ENCODE data around the gene PIP5KL1. TPM values are rescaled to one million over a fixed set of nuclear protein-coding genes. Genes with fewer than 3 reads are reported as not detected.
A peak's percentile ranks its signal among the peaks of the same experiment; 100 is the strongest.

The PIP5KL1 gene
- total RNA-seq, 1 experiment from 2014 or later, result 16.8 TPM

DNA sequence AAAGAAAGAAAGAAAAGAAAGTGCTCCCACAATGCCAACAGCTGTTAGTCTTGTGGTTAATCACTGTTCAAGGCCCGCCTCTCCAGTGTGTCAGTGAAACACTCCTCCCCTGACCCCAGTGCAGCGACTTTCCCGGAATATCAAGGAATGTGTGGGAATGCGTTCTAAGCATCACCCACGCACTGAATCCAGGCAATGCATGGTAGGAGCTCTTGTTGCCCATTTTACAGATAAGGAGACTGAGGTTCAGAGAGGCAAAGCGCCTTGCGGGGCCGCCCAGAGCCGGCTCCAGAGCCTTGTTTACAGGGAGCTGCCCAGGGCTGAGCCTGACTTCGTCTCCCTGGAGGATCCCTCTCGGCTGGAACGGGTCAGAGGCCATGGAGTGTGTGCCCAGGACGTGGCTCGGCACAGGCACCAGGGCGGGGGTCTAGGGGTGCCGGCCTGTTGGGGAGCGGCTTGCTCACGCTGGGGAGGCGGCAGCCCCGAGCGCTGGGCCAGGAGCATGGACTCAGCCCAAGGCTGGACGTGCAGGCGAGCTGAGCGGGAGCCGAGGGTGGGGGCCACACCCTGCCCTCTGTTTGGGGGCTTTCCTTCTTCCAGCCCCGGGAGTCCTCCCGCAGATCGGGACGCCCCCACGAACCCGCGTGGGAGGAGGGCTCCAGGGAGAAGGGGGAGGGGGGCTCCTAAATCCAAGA, 32.0 kb downstream of the PIP5KL1 start (continued):
- TF ChIP-seq, protein P1, sequence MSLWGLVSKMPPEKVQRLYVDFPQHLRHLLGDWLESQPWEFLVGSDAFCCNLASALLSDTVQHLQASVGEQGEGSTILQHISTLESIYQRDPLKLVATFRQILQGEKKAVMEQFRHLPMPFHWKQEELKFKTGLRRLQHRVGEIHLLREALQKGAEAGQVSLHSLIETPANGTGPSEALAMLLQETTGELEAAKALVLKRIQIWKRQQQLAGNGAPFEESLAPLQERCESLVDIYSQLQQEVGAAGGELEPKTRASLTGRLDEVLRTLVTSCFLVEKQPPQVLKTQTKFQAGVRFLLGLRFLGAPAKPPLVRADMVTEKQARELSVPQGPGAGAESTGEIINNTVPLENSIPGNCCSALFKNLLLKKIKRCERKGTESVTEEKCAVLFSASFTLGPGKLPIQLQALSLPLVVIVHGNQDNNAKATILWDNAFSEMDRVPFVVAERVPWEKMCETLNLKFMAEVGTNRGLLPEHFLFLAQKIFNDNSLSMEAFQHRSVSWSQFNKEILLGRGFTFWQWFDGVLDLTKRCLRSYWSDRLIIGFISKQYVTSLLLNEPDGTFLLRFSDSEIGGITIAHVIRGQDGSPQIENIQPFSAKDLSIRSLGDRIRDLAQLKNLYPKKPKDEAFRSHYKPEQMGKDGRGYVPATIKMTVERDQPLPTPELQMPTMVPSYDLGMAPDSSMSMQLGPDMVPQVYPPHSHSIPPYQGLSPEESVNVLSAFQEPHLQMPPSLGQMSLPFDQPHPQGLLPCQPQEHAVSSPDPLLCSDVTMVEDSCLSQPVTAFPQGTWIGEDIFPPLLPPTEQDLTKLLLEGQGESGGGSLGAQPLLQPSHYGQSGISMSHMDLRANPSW (CRISPR knock-in tag; conservative IDR thresholded peaks at IDR 0.05; ENCODE audit: low read depth), result no peak
- TF ChIP-seq IRF2 (CRISPR knock-in tag; IDR thresholded peaks at IDR 0.05; ENCODE audit: borderline replicate concordance, low read depth) (no peak), MYBL2 (CRISPR knock-in tag; IDR thresholded peaks at IDR 0.05) (no peak), TCF7 (CRISPR knock-in tag; IDR thresholded peaks at IDR 0.05; ENCODE audit: low read depth) (0 out of 2 replicates have a peak, but pooled peaks have one; percentile 42), SOX15 (CRISPR knock-in tag; IDR thresholded peaks at IDR 0.05) (no peak), SP1 (CRISPR knock-in tag; conservative IDR thresholded peaks at IDR 0.05) (no peak), ZNF138 (CRISPR knock-in tag; conservative IDR thresholded peaks at IDR 0.05) (no peak), HMGA2 (CRISPR knock-in tag; IDR thresholded peaks at IDR 0.05) (no peak), CREB1 (CRISPR knock-in tag; IDR thresholded peaks at IDR 0.05) (no peak), TEAD1 (CRISPR knock-in tag; IDR thresholded peaks at IDR 0.05) (no peak), ZNF121 (CRISPR knock-in tag; IDR thresholded peaks at IDR 0.05) (no peak), FOXP1 (CRISPR knock-in tag; IDR thresholded peaks at IDR 0.05; ENCODE audit: borderline replicate concordance) (no peak), FOXK1 (CRISPR knock-in tag; IDR thresholded peaks at IDR 0.05) (no peak), ZBTB21 (CRISPR knock-in tag; IDR thresholded peaks at IDR 0.05; ENCODE audit: borderline replicate concordance) (no peak)
- TF ChIP-seq, protein P2, sequence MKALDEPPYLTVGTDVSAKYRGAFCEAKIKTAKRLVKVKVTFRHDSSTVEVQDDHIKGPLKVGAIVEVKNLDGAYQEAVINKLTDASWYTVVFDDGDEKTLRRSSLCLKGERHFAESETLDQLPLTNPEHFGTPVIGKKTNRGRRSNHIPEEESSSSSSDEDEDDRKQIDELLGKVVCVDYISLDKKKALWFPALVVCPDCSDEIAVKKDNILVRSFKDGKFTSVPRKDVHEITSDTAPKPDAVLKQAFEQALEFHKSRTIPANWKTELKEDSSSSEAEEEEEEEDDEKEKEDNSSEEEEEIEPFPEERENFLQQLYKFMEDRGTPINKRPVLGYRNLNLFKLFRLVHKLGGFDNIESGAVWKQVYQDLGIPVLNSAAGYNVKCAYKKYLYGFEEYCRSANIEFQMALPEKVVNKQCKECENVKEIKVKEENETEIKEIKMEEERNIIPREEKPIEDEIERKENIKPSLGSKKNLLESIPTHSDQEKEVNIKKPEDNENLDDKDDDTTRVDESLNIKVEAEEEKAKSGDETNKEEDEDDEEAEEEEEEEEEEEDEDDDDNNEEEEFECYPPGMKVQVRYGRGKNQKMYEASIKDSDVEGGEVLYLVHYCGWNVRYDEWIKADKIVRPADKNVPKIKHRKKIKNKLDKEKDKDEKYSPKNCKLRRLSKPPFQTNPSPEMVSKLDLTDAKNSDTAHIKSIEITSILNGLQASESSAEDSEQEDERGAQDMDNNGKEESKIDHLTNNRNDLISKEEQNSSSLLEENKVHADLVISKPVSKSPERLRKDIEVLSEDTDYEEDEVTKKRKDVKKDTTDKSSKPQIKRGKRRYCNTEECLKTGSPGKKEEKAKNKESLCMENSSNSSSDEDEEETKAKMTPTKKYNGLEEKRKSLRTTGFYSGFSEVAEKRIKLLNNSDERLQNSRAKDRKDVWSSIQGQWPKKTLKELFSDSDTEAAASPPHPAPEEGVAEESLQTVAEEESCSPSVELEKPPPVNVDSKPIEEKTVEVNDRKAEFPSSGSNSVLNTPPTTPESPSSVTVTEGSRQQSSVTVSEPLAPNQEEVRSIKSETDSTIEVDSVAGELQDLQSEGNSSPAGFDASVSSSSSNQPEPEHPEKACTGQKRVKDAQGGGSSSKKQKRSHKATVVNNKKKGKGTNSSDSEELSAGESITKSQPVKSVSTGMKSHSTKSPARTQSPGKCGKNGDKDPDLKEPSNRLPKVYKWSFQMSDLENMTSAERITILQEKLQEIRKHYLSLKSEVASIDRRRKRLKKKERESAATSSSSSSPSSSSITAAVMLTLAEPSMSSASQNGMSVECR (CRISPR knock-in tag; IDR thresholded peaks at IDR 0.05; ENCODE audit: borderline replicate concordance), result no peak
- TF ChIP-seq, protein P3, sequence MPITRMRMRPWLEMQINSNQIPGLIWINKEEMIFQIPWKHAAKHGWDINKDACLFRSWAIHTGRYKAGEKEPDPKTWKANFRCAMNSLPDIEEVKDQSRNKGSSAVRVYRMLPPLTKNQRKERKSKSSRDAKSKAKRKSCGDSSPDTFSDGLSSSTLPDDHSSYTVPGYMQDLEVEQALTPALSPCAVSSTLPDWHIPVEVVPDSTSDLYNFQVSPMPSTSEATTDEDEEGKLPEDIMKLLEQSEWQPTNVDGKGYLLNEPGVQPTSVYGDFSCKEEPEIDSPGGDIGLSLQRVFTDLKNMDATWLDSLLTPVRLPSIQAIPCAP (CRISPR knock-in tag; IDR thresholded peaks at IDR 0.05), result no peak
- TF ChIP-seq, protein P4, sequence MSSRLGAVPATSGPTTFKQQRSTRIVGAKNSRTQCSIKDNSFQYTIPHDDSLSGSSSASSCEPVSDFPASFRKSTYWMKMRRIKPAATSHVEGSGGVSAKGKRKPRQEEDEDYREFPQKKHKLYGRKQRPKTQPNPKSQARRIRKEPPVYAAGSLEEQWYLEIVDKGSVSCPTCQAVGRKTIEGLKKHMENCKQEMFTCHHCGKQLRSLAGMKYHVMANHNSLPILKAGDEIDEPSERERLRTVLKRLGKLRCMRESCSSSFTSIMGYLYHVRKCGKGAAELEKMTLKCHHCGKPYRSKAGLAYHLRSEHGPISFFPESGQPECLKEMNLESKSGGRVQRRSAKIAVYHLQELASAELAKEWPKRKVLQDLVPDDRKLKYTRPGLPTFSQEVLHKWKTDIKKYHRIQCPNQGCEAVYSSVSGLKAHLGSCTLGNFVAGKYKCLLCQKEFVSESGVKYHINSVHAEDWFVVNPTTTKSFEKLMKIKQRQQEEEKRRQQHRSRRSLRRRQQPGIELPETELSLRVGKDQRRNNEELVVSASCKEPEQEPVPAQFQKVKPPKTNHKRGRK (CRISPR knock-in tag; IDR thresholded peaks at IDR 0.05; ENCODE audit: borderline replicate concordance), result no peak
- TF ChIP-seq, protein P5, sequence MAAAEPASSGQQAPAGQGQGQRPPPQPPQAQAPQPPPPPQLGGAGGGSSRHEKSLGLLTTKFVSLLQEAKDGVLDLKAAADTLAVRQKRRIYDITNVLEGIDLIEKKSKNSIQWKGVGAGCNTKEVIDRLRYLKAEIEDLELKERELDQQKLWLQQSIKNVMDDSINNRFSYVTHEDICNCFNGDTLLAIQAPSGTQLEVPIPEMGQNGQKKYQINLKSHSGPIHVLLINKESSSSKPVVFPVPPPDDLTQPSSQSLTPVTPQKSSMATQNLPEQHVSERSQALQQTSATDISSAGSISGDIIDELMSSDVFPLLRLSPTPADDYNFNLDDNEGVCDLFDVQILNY (CRISPR knock-in tag; IDR thresholded peaks at IDR 0.05), result no peak
- TF ChIP-seq, protein P6, sequence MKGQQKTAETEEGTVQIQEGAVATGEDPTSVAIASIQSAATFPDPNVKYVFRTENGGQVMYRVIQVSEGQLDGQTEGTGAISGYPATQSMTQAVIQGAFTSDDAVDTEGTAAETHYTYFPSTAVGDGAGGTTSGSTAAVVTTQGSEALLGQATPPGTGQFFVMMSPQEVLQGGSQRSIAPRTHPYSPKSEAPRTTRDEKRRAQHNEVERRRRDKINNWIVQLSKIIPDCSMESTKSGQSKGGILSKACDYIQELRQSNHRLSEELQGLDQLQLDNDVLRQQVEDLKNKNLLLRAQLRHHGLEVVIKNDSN (CRISPR knock-in tag; IDR thresholded peaks at IDR 0.05), result no peak
- TF ChIP-seq, protein P7, sequence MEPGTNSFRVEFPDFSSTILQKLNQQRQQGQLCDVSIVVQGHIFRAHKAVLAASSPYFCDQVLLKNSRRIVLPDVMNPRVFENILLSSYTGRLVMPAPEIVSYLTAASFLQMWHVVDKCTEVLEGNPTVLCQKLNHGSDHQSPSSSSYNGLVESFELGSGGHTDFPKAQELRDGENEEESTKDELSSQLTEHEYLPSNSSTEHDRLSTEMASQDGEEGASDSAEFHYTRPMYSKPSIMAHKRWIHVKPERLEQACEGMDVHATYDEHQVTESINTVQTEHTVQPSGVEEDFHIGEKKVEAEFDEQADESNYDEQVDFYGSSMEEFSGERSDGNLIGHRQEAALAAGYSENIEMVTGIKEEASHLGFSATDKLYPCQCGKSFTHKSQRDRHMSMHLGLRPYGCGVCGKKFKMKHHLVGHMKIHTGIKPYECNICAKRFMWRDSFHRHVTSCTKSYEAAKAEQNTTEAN (CRISPR knock-in tag; IDR thresholded peaks at IDR 0.05), result 0 out of 2 replicates have a peak, but pooled peaks have one; percentile 24
- TF ChIP-seq, protein P8, sequence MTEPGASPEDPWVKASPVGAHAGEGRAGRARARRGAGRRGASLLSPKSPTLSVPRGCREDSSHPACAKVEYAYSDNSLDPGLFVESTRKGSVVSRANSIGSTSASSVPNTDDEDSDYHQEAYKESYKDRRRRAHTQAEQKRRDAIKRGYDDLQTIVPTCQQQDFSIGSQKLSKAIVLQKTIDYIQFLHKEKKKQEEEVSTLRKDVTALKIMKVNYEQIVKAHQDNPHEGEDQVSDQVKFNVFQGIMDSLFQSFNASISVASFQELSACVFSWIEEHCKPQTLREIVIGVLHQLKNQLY (CRISPR knock-in tag; IDR thresholded peaks at IDR 0.05), result no peak
- TF ChIP-seq, protein P9, sequence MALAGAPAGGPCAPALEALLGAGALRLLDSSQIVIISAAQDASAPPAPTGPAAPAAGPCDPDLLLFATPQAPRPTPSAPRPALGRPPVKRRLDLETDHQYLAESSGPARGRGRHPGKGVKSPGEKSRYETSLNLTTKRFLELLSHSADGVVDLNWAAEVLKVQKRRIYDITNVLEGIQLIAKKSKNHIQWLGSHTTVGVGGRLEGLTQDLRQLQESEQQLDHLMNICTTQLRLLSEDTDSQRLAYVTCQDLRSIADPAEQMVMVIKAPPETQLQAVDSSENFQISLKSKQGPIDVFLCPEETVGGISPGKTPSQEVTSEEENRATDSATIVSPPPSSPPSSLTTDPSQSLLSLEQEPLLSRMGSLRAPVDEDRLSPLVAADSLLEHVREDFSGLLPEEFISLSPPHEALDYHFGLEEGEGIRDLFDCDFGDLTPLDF (CRISPR knock-in tag; IDR thresholded peaks at IDR 0.05), result no peak
- TF ChIP-seq, protein P10, sequence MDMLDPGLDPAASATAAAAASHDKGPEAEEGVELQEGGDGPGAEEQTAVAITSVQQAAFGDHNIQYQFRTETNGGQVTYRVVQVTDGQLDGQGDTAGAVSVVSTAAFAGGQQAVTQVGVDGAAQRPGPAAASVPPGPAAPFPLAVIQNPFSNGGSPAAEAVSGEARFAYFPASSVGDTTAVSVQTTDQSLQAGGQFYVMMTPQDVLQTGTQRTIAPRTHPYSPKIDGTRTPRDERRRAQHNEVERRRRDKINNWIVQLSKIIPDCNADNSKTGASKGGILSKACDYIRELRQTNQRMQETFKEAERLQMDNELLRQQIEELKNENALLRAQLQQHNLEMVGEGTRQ (CRISPR knock-in tag; IDR thresholded peaks at IDR 0.05), result no peak
